NCI-H82 treated with DMSO at 0.1 percent for 48 hours (cell line): ENCODE results near the gene PTPN1.
"Not testable (repeated sequence)": the region's sequence is repeated elsewhere in the genome, so short reads cannot be mapped to it uniquely, and the experiment has no call there.

Experiments used
- DNase-seq: peaks from one replicate; lab custom pipeline; 2025; ENCODE audit not compliant: unreplicated experiment; lab: John Stamatoyannopoulos, UW

The PTPN1 gene

DNA sequence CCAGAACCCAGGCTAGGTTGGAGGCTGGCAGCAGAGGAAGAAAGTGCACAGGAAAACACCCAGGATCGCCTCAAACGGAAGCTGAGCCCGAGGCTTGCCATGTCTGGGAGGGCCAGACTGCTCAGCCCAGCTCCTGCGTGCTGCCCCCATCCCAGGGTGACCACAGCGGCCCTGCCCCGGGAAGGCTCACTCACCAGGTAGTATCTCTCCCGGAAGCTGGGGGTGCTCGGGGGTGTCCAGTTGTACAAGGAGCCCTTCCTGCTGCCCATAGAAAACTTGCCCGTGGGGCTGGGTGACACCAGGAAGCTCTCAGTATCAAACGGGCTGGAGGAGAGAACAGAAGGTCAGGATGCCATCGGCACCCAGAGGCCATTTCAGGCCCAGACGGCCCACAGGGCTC, 94.3 kb downstream of the PTPN1 start:
- DNase-seq, result no peak

DNA sequence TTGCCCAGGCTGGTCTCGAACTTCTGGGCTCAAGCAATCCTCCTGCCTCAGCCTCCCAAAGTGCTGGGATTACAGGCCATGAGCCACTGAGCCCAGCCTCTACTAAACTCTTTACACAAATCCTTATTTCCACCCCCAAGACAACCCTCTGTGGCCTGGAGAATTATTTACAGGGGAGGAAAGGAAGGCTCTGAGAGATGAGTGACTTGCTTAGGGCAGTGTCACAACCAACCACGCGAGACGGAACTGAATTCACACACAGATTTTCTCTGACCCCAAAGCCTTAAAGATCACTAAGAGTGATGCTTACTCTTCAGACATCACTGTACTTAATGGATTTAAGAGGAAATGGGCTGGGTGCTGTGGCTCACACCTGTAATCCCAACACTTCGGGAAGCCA, 95.0 kb downstream of the PTPN1 start:
- DNase-seq, result no peak

DNA sequence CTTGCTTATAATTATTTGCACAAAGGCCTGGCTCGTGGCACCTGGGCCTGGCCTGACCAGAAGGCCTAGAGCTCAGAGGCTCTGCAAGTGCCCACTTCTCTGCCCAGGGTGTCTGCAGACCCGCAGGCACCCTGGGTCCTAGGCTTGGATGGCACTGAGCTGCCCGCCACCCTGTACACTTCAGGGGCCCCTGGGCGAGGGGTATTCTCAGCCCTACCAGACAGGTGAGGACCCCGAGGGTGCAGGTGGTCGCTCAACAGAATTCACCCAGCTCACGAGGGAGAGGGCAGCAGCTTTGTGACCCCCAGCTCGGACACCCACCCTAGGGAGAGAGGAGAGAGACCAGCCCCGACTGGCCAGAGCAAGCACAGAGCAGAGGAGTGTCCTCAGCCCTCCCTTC, 97.3 kb downstream of the PTPN1 start:
- no peak for DNase-seq

DNA sequence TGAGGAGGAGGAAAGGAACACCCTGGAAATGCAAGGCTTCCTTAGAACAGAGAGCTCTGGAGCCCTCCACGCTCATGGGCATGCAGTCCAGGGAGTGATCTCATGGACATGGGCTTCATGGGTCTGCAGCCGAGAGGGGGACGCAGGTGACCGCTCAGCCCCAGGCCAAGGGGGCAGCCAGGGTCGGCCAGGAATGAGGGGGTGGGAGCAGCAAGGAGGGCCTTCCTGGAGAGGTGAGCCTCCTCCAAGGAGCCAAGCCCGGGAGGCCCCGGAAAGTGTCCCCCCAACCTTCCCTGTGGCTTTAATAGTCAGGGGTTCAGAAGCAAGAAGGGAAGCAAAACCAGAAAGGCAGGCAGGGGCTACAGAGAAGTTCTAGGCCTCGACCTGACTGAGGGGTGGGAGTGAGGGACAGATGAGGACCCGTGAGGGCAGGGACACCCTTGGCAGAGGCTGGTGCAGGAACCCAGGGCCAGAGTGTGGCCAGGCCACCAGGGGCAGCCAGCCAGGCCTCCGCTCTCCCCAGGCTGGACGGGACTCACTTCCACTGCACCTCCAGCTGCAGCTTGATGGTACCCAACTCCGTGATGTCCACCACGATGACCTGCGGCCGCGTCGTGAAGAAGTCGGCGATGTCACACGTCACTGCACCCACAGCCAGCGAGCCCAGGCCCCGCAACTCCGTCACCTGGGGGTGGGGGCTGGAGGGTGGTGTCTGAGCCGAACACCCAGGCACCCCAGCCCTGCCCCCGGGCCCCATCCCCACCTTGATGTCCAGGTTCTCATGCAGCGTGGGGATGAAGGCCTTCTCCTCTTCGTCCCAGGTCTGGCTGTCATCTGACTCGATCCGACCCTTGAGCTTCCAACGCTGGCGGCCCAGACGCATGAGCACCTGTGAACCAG, 97.9 kb downstream of the PTPN1 start:
- no peak for DNase-seq

DNA sequence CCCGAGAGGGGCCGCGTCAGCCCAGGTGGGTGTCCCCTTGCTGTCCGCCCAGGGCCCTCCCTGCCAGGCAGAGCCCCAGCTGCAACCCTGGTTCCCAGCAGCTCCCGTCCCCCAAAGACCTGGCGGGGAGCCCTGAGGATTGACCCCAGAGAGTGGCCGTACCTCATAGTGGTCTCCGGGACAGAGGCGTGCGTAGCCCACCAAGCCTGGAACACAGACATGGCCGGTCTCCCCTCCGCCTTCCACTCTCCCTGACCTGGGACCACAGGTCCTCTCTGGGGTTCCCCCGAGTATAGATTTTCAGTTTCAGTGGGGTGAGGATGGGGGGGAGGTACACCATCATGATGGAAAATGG, 98.5 kb downstream of the PTPN1 start:
- DNase-seq, result no peak

DNA sequence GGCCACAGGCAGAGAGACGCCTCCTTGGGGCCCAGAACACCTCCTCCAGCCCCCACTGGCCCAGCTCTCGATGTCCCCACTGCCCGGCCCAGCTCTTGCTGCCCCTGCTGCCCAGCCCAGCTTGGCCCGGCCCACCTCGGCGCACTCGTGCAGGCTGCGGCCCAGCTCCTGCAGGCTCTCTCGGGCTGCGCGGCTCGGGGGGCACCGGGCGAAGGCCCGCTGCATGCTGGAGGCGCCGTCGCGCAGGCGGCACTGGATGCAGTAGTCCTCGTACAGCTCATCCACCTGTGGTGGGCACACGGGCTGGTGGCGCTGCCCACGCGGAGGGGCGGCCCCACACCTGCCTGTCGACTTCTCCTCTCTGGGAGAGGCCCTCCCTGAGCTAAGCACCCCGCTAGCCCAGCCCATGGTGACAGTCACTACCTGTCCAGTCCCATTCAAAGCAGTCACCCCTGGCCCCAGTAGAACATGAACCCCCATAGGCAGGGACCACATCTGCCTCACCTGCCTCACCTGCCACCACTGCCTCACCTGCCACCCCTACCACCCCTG, 99.3 kb downstream of the PTPN1 start:
- DNase-seq, result no peak

DNA sequence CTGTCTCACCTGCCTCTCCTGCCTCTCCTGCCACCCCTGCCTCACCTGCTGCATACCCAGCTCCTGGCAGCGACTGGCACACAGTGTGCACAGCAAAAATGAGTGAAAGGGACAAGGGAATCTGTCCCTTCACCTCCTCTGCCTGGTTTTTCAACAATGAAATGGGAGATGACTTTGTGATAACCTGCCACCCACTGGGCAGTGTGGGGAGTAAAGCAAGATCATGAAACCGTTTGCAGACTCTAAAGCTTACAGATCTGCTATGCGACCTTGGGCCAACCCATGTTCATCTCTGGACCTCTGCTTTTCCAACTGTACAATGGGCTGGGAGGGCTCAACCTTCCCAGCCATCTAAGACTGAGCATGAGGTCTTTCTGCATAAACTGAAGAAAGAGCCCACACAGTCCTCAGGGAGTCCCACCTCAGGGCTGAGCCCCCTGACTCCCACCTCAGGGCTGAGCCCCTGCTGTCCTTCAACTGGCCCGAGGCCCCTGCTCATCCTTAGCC, 100.1 kb downstream of the PTPN1 start:
- DNase-seq, result no peak

DNA sequence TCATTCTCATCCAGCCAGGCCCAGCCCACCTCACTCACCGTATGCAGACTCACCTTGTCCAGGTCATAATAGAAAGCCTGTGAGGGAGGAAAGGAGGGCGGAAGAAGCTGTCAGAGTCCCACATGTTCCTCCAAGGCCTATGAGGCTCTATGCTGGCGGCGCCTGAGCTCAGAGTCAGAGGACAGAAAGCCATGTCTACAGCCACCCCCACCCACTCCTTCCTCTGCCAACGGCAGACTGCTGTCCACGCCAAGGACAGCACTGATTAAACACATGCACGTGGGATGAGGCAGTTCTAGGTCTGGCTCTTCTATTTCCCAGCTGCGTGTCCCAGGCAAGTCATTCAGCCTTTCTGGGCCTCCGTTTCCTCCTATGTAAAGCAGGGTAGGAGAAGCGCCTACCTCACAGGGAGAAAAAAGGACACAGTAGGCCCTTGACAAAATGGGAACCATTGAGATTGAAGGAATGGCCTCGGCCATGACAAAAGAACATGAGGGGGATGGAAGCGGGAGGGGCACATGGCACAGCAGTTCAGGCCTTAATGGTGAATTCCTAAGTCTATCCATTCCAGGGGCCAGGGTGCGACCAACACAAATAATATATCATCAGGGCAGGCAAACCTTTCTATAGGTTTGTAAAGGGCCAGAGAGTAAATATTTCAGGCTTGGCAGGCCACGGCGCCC, 101.1 kb downstream of the PTPN1 start:
- no peak for DNase-seq

DNA sequence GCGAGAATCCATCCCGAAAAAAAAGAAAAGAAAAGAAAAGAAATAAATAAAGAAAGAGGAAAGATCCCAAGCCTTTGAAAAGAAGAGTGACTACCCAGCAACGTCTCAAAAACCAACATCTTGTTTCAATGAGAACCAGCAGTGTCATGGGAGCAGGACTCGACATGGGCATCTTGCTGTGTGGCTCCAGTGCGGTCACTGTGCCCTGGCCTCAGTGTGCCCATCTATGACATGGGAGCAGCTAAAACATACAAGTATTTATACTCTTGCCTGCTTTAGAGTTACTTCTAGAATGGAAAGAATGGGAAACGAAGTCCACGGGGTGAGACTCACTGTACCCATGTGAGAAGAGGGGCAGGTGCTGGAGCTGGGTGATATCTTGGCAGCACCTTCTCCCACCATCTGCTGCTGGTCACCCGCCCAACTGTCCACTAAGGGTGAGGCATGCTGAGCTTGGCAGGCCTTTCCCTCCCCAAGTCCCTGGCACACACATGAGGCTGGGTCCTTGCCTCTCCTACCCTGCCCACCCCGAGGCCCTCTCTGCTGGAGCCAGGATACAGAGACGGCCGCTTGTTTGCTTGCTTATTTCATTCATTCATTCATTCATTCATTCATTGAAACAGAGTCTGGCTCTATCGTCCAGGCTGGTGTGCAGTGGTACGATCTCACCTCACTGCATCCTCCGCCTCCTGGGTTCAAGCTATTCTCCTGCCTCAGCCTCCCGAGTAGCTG, 103.4 kb downstream of the PTPN1 start:
- DNase-seq, result no peak

DNA sequence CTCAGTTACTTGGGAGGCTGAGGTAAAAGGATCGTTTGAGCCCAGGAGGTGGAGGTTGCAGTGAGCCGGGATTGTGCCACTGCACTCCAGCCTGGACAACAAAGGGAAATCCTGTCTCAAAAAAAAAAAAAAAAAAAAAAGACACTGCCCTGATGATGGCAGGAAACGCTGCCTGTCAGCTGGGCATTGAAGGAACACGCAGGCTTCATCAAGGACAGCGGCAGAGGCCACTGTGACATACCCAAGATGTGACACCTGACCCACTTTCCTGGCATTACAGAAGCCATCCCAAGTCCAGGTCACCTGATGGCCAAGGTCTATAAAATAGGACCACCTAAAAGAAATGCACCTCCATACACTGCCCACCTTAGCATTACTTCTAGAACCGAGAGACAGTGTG, 105.2 kb downstream of the PTPN1 start:
- DNase-seq, result no peak

DNA sequence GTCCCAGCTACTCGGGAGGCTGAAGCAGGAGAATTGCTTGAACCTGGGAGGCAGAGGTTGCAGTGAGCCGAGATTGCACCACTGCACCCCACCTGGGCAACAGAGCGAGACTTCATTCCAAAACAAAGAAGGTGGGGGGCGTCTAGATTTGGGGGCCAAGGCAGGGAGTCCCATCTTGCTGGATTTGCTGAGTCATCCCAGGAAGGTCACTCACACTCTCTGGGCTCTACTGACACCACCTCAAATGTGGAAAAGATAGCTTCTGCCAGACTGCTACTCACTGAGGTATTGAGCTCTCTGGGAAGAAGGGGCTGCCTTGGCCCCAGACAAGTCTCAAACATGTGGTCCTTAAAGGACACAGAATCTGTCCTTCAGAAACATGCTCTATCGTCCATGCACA, 106.8 kb downstream of the PTPN1 start:
- no peak for DNase-seq

DNA sequence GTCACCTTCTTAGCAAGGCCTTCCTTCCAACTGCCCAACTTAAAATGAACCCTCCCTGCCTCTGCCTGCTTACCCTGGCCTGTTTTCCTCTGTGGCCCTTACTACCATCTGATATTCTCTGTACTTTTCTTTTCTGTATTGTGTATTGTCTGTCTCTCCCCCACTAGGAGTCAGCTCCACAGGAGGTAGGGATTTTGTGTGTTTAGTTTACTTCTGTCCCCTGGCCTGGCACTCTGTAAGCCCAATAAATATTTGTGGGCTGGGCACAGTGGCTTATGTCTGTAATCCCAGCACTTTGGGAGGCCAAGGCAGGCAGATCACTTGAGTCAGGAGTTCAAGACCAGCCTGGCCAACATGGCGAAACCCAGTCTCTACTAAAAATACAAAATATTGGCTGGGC, 108.4 kb downstream of the PTPN1 start:
- no peak for DNase-seq

DNA sequence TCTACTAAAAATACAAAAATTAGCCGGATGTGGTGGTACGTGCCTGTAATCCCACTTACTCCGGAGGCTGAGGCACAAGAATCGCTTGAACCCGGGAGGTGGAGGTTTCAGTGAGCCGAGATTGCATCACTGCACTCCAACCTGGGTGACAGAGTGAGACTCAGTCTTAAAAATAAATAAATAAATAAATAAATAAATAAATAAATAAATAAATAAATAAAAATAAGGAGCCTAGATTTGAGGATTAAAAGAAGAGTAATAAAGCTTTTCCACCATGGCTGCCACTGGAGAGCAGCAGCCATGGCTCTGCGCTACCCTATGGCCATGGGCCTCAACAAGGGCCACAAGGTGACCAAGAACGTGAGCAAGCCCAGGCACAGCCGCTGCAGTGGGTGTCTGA, 110.3 kb downstream of the PTPN1 start:
- not testable (repeated sequence) for DNase-seq

DNA sequence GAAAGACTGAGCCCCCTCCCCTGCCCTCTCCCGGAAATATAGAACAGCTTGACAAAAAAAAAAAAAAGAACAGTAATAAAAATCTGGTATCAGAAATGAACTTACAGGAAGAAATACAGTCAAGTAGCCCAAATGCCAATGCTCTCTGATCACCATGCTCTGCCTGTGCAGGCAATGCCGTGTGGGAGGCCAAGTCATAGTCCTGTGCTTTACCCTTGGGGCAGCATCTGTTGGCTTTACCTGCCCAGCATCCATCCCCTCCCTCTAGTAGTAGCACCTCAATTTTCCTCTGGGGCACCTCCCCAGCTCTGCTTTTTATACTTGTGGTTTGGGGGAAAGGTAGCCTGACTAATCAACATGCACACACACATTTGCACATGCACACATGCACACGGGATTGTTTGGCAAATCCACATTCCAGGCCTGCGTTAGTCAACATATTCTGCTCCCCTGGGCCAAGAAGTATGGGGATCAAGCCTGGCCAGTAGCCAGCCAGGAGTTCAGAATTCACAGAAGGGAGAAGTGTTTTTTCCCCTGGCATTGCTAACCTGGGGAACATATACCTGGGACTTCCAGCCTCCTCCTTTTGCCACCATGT, 111.0 kb downstream of the PTPN1 start:
- no peak for DNase-seq

DNA sequence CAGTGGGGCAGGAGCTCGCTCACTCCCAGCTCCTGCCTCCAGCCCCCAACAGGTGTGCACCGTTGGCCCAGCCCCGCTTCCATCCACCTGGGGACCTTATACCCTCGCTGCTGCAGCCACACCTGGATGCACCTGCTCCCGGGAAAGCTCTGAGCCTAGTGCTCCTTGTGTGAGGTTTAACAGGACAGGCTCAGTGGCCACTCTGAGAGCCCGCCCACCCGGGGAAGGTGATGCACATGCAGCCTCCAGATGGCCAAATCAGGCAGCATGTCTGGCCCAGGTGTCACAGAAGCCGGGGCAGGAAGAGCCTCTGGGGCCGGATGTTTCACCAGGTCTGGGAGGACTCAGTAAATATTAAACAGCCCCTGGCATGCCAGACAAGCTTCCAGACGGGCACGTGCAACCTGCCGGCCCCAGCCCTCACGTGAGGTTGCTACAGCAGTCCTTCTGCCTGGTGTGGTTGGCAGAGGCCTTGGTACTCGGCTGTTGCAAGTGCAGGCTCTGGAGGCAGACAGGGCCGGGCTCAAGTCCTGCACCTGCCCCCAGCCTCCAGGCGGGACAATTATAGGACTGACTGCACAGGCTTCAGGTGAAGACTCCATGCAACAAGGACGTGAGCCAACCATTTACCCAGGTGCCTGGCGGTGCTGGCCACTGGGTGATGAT, 114.3 kb downstream of the PTPN1 start:
- DNase-seq, result no peak

DNA sequence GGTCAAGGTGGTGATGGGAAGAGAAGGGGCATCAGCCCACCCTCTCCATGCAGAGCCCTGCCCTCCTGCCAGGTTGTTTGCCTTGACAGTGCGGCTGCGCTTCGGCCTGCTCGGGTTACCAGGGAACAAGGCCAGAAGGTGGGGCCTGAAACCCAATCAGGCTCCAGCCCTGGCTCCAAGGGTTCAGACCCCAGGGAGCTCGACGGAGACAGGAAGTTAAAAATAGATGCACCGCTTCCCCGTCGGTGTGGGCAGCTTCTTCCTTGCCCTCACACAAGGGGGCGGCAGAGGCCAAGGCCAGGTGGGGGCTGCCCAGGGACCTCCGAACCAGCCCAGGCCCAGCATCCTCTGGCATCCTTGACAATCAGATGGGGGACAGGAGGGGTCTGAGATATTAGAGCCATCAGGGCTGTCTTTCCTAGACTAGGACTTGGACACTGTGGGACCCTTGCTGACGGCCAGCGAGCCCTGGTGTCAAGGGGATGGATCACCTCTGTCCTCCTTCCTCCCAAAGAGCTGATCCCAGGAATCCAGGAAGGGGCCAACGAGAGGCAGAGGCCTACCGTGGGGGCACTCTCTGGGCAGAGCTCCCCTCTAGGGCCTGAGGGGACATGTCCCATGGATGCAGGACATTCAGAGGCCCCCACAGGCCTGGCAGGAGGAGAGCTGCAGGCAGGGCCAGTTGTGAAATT, 115.9 kb downstream of the PTPN1 start:
- DNase-seq, result peak; percentile 80

DNA sequence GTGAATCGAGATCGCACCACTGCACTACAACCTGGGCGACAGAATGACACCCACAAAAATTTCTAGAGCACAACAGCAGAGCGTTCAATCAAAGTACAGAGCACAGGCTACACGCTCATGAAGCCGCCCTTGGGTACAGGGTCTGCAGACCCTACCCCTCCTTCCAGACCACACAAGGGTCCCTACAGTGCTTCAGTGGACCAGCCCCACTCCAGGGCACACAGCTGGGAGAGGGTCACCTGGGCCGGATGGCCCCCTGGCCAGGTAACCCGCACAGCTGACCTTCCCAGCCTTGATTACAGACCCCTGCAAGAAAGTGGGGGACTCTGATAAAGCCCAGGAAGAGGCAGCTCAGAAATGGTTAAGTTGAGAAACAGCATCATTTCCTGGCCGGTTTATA, 117.6 kb downstream of the PTPN1 start:
- no peak for DNase-seq

DNA sequence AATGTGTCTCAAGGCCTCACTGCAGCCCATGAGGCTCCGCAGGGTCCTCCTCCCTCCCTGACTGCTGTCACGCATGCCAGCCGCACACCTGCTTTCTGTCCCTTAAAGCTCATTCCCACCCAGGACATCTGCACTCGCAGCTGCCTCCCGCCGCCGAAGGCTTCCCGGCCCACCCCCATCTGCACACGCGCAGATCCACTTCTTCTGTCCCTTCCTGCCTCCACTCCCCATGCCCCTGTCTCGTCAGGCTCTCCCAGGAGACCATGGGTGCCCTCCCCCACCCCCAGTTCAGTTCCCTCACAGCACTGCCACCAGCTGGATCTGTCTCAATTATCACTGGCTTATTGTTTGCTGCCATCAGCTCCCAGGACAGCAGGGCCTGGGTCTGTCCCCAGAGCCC, 118.1 kb downstream of the PTPN1 start:
- DNase-seq, result peak; percentile 86

DNA sequence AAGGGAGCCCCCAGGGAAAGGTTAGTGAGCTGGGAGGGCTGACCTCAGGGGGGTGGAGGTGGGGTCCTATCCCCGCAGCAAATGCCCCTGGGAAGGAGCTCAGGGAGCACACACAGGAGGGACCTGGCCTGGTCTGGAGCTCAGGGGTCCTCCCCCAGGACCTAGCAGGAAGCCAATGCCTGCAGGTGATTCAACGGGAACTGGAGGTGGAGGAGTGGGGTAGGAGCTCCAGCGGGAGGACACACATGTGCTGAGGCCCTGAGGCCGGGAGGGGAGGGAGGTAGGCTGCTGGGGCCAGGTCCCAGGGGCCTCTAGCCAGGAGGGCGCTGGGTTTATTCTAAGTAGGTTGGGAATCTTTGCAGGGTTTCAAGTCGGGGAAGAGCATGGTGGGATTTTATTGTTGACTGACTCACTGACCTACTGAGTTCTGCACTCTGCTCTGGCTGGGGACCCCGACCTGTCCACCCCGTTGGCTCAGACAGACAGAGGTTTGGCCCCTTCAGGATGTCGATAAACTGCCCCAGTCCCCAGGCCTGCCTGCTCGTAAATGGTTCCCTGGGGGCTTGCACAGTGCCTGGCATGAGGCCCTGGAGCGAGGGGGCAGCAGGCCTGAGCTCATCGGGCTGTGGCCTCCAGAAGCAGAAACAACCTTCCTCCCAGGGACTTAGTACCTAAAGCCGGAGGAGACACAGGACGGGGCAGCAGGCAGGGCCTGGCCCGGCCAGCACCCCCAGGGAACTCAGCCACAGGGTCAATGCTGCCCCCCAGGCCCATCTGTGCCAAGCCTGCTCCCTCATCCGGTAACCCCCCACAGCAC, 118.9 kb downstream of the PTPN1 start:
- DNase-seq, result no peak
